Memory B cell (primary cell): ENCODE data around the gene AGPAT2.

Experiments
- ATAC-seq: fragments of 150-1000 bp; cut with Tn5 transposase; 2 replicates; pipeline ENCODE4 v1.10.0; 2021; ENCODE audit warnings: low read depth, mild to moderate bottlenecking, moderate library complexity
- DNase-seq, 2 donors: peaks; one replicate each; pipeline ENCODE4 v3.0.0; 2022; ENCODE audit warnings: low spot score in 2 of 2
- H3K27ac Mint-ChIP-seq: one replicate; pipeline ENCODE4 v1.8.0; 2022; ENCODE audit warnings: mild to moderate bottlenecking, moderate library complexity, mixed read lengths
- H3K27me3 Mint-ChIP-seq: one replicate; pipeline ENCODE4 v1.8.0; 2022; ENCODE audit warnings: mixed read lengths
- H3K36me3 Mint-ChIP-seq: one replicate; pipeline ENCODE4 v1.8.0; 2022; ENCODE audit warnings: mild to moderate bottlenecking, mixed read lengths
- H3K4me1 Mint-ChIP-seq: one replicate; pipeline ENCODE4 v1.8.0; 2022; ENCODE audit warnings: mixed read lengths
- H3K4me3 Mint-ChIP-seq: one replicate; pipeline ENCODE4 v1.8.0; 2022; ENCODE audit warnings: mild to moderate bottlenecking, moderate library complexity, mixed read lengths
- H3K9me3 Mint-ChIP-seq: one replicate; pipeline ENCODE4 v1.8.0; 2022; ENCODE audit warnings: mixed read lengths

The AGPAT2 gene

GRCh38 chr9:136628268-136628667 lies 59.0 kb downstream of the AGPAT2 start:
- peaks cover 9% of the 10 kb centered on the region for H3K4me1 Mint-ChIP-seq
- H3K27ac Mint-ChIP-seq: no peak overlapping the region
- DNase-seq (no peak), ATAC-seq (no peak)
- H3K36me3 Mint-ChIP-seq: no peaks in the 10 kb centered on the region
- no peak overlapping the region for H3K4me3 Mint-ChIP-seq
- H3K9me3 Mint-ChIP-seq: no peaks in the 10 kb centered on the region
- H3K27me3 Mint-ChIP-seq: peaks cover 15% of the 10 kb centered on the region

- H3K27ac Mint-ChIP-seq: no peak overlapping the region
- DNase-seq (peak in 1 of 2 donors; percentile 10), ATAC-seq (no peak)
- H3K4me3 Mint-ChIP-seq: no peak overlapping the region
- peaks cover 9% of the 10 kb centered on the region for H3K4me1 Mint-ChIP-seq
- H3K27me3 Mint-ChIP-seq: peaks cover 15% of the 10 kb centered on the region
- H3K36me3 Mint-ChIP-seq: no peaks in the 10 kb centered on the region
- no peaks in the 10 kb centered on the region for H3K9me3 Mint-ChIP-seq
Measured at GRCh38 chr9:136627703-136628102, 59.6 kb downstream of the AGPAT2 start.

- Mint-ChIP-seq H3K36me3 (no peaks in the 10 kb centered on the region), H3K4me1 (peaks cover 9% of the 10 kb centered on the region), H3K4me3 (no peak overlapping the region), H3K27me3 (peaks cover 15% of the 10 kb centered on the region), H3K27ac (no peak overlapping the region), H3K9me3 (no peaks in the 10 kb centered on the region)
- ATAC-seq: no peak
- no peak for DNase-seq
Measured at GRCh38 chr9:136626740-136627642, 60.3 kb downstream of the AGPAT2 start.

- Mint-ChIP-seq H3K4me3 (no peak overlapping the region), H3K4me1 (peaks cover 9% of the 10 kb centered on the region), H3K9me3 (no peaks in the 10 kb centered on the region), H3K36me3 (no peaks in the 10 kb centered on the region), H3K27ac (no peak overlapping the region), H3K27me3 (peaks cover 15% of the 10 kb centered on the region)
- DNase-seq (peak in 1 of 2 donors; percentile 9), ATAC-seq (no peak)
Measured at GRCh38 chr9:136626066-136626725, 61.1 kb downstream of the AGPAT2 start.

GRCh38 chr9:136625101-136626065 lies 61.9 kb downstream of the AGPAT2 start:
- ATAC-seq (no peak), DNase-seq (peak in 1 of 2 donors; percentile 9)
- Mint-ChIP-seq H3K36me3 (no peaks in the 10 kb centered on the region), H3K27me3 (peaks cover 15% of the 10 kb centered on the region), H3K9me3 (no peaks in the 10 kb centered on the region), H3K4me1 (peaks cover 9% of the 10 kb centered on the region), H3K27ac (no peak overlapping the region), H3K4me3 (no peak overlapping the region)

- Mint-ChIP-seq H3K4me3 (no peak overlapping the region), H3K27ac (no peak overlapping the region), H3K27me3 (peaks cover 9% of the 10 kb centered on the region), H3K4me1 (peaks cover 9% of the 10 kb centered on the region), H3K9me3 (no peaks in the 10 kb centered on the region), H3K36me3 (no peaks in the 10 kb centered on the region)
- ATAC-seq (no peak), DNase-seq (peak in 1 of 2 donors; percentile 13)
Measured at GRCh38 chr9:136624184-136624951, 62.9 kb downstream of the AGPAT2 start.

- Mint-ChIP-seq H3K9me3 (no peaks in the 10 kb centered on the region), H3K4me3 (no peak overlapping the region), H3K27me3 (peaks cover 9% of the 10 kb centered on the region), H3K36me3 (no peaks in the 10 kb centered on the region), H3K27ac (no peak overlapping the region), H3K4me1 (peaks cover 14% of the 10 kb centered on the region)
- ATAC-seq (no peak), DNase-seq (no peak)
Measured at GRCh38 chr9:136623842-136624183, 63.4 kb downstream of the AGPAT2 start.
